ENCODE results near the gene RSRP1.
A peak's percentile ranks its signal among the peaks of the same experiment; 100 is the strongest.
"Not testable (repeated sequence)": the region's sequence is repeated elsewhere in the genome, so short reads cannot be mapped to it uniquely, and the experiment has no call there.

The RSRP1 gene

DNA sequence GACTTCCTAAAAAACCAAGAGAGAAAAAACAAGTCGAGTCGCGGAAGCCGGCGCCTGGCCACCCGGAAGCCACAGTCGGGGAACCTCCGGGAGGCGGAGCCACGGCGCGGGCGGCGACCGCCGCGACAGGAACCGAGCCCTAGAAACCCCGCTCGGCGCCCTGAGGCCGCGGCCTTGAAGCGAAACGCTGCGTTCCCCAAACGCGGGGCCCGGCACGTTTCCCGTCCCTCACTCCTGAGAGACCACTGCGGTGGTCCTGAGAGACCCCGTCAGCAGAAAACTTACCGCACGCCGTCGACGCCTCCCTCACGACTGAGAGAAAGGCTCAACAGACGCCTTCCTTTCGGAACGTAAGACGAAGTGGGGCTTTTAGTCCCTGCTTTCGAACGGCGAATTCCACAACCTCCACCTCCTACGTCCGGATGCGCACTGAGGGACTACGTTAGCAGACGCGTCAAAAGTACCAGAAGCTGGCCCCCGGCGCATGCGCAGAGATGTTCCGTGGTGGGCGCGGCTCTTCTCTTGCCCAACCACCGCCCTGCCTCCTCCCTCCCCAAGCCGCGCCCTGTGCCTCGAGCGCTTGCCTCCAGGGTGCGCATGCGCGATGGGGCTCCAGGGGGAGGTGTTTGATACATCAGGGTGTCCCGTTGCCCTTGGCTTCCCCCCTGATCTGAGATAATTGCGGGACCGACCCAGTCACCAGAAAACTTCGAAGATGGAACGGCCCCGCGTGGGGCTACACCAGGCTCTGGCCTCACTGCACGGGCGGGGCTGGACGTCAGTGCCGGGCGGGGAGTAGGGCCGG lies at the start of gene RSRP1:
Gene RSRP1 (minus strand): TSS at position 431 of the 805 bp plus-strand sequence. CDS start 491 bp downstream, outside the sequence.
- peak; percentile 90 for DNase-seq (ENCODE audit: low read depth)

DNA sequence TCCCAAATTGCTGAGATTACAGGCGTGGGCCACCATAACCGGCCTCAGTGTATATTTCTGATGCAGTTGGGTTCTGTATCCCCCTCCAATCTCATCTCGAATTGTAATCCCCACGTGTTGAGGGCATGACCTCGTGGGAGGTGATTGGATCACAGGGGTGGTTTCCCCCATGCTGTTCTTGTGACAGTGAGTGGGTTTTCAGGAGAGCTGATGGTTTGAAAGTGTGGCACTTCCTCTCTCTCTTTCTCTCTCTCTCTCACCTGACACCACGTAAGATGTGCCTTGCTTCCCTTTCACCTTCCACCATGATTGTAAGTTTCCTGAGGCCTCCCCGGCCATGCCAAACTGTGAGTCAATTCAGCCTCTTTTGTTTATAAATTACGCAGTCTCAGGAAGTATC lies 49.2 kb upstream of the RSRP1 start:
- DNase-seq (ENCODE audit: low read depth) = not testable (repeated sequence)

GRCh38 chr1:25294889-25295826 lies 47.9 kb upstream of the RSRP1 start:
- not testable (repeated sequence) for DNase-seq (ENCODE audit: low read depth)

DNA sequence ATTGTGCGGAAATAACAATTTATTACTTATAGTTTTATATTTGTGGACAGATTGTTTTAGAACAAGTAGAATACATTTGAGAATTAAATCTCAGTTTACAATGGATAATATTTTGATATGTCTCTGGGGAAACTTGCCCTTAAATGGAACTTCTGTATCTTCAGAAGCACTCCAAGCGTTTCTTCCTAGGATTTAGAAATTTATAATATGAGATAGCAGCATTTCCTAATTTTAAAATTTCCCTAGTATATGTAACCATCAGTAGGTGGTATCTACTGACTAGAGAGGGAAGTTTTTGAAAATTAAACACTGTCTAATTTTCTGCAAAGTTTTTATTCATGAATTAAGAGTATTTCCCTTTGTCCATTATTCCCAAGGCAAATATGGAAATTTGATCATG lies 46.2 kb upstream of the RSRP1 start:
- not testable (repeated sequence) for DNase-seq (ENCODE audit: low read depth)

- DNase-seq (ENCODE audit: low read depth) = not testable (repeated sequence)
Measured at GRCh38 chr1:25290043-25290442, 42.8 kb upstream of the RSRP1 start.

- not testable (repeated sequence) for DNase-seq (ENCODE audit: low read depth)
Measured at GRCh38 chr1:25288573-25289101, 41.4 kb upstream of the RSRP1 start.

- not testable (repeated sequence) for DNase-seq (ENCODE audit: low read depth)
Measured at GRCh38 chr1:25287164-25287563, 39.9 kb upstream of the RSRP1 start.

GRCh38 chr1:25285862-25286261 lies 38.6 kb upstream of the RSRP1 start:
- DNase-seq (ENCODE audit: low read depth) = not testable (repeated sequence)

DNA sequence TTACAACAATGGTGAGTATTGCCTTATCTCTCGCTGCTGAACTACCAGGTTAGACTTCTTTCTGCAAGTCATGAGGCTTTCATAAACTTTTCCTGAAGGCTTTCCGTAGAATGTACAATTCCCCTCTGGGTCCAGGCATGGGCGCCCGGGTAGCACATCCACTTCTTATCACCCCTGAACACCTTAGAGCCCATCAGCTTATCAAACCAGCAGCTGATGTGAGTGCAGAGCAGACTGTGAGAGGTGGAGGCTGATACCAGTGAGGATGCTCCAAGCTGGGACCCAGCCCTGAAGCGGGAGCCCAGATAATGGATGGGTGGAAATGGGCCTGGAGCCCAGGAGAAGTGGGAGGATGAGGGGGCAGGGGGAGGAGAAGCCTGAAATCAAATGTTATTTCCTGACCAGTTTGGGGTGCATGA lies 32.4 kb upstream of the RSRP1 start:
- DNase-seq (ENCODE audit: low read depth) = not testable (repeated sequence)

GRCh38 chr1:25278790-25279189 lies 31.5 kb upstream of the RSRP1 start:
- DNase-seq (ENCODE audit: low read depth) = not testable (repeated sequence)

GRCh38 chr1:25278358-25278757 lies 31.1 kb upstream of the RSRP1 start:
- DNase-seq (ENCODE audit: low read depth) = not testable (repeated sequence)

GRCh38 chr1:25277295-25277694 lies 30.0 kb upstream of the RSRP1 start:
- not testable (repeated sequence) for DNase-seq (ENCODE audit: low read depth)

DNA sequence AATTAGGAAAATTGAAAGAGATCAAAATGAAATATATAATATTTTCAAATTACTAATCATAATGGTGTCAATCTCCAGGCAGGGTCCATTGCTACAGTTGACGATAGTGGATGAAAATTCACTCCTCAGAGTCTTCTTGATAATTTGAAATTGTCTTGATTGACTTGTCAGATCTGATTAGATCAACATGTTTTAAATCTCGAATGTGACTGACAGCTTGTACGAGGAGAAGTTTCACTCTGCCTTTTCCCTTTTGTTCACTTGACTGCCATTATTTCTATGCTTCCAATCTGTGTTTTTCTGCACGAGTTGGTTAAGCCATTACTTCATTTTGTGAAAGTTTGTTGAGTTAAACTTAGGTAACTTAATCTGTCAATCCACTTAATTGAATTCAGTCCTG lies 28.4 kb upstream of the RSRP1 start:
- DNase-seq (ENCODE audit: low read depth) = not testable (repeated sequence)

DNA sequence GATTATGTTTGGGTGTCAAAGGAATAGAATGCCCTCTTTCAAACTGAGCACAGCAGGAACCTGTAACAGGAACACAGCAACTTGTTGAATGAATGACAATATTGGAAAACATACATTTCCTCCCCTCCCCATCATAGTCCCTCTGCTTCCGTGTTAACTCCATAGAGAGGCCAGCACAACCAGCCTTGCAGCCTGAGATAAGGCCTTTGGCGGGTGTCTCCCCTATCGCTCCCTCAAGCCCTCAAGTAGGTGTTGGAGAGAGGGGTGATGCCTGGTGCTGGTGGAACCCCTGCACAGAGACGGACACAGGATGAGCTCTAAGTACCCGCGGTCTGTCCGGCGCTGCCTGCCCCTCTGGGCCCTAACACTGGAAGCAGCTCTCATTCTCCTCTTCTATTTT lies 25.0 kb upstream of the RSRP1 start, which contains the start of gene RHD:
Gene RHD (plus strand): TSS at position 272 of the 400 bp plus-strand sequence. CDS start 39 bp downstream, at position 311.
- DNase-seq (ENCODE audit: low read depth) = not testable (repeated sequence)

DNA sequence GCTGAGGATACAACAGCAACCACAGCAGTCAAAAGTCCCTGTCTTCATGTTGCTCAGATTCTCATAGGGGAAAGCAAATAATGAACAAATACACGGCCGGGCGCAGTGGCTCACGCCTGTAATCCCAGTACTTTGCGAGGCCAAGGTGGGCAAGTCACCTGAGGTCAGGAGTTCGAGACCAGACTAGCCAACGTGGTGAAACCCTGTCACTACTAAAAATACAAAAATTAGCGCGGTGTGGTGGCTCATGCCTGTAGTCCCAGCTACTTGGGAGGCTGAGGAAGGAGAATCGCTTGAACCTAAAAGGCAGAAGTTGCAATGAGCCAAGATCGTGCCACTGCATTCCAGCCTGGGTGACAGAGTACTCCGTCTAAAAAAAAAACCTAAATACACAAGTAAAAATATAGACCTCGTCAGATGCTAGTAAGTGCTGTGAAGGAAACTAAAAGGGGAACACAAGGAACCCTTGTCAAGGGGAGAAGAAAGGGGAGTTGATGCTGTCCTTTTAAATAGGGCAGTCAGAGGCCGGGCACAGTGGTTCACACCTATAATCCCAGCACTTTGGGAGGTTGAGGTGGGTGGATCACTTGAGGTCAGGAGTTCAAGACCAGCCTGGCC lies 21.0 kb upstream of the RSRP1 start:
- DNase-seq (ENCODE audit: low read depth) = not testable (repeated sequence)

GRCh38 chr1:25267288-25268142 lies 20.3 kb upstream of the RSRP1 start:
- DNase-seq (ENCODE audit: low read depth) = peak; percentile 65

GRCh38 chr1:25266554-25267287 lies 19.5 kb upstream of the RSRP1 start:
- DNase-seq (ENCODE audit: low read depth) = not testable (repeated sequence)

DNA sequence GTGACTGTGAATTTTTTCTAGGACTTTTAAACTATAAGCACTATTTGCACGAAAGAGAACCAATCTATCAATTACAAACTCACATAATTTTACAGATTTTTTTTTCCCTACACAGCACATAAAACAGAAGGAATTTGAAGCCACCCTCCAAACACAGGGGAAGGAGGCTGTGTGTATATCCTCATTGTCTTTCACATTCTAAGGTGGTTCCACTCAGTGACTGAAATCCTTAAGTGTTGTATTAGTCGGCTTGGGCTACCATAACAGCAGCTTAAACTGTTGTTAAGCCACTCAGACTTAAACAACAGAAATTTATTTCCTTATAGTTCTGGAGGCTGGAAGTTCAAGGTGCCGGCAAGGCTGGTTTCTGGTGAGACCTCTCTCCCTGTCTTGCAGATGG lies 13.1 kb upstream of the RSRP1 start:
- not testable (repeated sequence) for DNase-seq (ENCODE audit: low read depth)

DNA sequence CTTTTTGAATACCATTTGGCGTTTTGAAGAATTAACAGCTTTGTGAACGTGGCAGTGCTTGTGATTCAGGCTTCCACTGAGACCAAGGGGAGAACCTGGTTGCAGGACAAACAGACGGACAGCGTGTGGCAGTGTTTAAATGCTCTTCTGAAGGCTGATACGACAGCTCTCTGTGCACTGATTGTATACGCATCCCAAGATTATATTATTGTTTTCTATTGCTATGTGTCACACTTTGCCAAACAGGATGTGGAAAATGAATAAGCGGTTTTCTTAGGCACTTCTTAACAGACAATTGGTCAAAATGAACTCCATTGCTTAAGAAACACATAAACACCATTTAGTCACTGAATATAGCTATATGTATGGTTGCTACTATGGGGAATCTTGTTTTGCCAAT lies 12.6 kb upstream of the RSRP1 start:
- DNase-seq (ENCODE audit: low read depth) = not testable (repeated sequence)

DNA sequence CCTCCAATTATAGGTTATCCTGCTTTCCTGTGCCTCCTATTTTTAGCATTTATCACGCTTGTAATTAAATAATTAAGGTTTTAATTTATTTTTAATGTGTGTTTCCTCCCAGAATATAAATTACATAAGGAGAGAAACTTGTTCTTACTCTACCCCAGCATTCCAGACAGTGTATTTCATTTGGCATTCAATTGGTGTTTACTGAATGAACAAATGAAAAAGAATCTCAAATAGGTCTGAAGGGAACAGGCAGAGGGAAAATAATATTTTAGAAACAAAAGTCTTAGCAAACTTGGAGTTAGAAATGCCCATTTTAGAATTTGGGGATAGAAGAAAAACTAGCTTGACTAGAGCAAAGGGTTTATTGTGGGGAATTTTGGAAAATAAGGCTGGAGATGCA lies 9.9 kb upstream of the RSRP1 start:
- no peak for DNase-seq (ENCODE audit: low read depth)
